HG03066 (cell line): Measurements from ENCODE around the gene TMPRSS7.
"Not testable (repeated sequence)": the region's sequence is repeated elsewhere in the genome, so short reads cannot be mapped to it uniquely, and the experiment has no call there.

Experiments
- ATAC-seq: cut with Tn5 transposase; IDR thresholded peaks from one replicate; pipeline ENCODE4 v1.9.1; 2021; ENCODE audit warnings: low read depth; ENCODE audit not compliant: unreplicated experiment

Gene TMPRSS7

DNA sequence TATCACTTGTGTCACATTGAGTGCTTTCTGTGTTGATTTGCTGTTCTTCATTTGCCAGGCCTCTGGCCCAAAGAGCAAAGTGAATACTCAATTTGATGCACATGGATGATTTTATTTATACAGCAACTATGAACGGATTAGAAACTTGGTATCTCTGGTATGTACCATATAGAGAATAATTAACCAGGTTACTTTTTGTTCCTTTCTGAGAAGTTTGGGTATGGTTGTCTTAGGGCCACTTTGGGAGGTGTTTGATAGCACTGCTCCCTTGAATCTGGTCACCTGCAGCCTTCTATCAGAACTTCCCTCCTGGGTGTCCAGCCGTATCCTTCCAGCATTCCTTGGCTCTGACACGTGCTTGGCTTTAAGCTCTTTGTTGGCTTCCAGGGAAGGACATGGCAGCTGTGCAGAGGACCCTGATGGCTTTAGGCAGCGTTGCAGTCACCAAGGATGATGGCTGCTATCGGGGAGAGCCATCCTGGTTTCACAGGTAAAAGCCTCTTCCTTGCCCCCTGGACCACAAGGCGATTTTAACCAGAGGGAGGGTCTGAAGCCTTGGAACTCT, 23.1 kb upstream of the TMPRSS7 start:
- no peak for ATAC-seq

- no peak for ATAC-seq
These were observed 22.1 kb upstream of the TMPRSS7 start for GRCh38 chr3:112012205-112012992.

DNA sequence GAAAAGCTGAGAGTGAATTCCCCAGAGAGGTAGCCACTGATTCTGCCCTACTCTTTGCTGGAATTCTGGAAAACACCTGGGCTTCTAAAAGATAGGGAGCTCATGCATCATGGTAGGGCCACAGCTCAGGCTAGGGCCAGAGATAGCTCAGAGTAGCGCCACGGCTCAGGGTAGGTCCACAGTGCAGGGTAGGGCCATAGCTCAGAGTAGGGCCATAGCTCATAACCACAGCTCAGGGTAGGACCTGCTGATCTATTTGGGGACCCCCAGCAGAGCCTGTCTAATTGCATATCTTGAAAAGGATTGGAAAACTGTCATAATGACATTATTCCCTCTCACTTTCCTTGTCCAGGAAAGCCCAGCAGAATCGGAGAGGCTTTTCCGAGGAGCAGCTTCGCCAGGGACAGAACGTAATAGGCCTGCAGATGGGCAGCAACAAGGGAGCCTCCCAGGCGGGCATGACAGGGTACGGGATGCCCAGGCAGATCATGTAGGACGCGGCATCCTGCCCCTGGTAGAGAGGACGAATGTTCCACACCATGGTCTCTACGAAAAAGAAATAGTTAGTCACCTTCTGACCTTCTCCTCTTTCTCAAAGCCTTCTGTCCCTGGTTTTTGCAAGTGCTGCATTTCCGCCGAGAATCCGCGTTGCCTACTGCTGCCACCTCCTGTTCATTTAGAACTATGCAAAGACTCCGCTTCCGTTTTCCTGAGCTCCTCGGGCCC, 21.3 kb upstream of the TMPRSS7 start:
- ATAC-seq: peak; percentile 78

DNA sequence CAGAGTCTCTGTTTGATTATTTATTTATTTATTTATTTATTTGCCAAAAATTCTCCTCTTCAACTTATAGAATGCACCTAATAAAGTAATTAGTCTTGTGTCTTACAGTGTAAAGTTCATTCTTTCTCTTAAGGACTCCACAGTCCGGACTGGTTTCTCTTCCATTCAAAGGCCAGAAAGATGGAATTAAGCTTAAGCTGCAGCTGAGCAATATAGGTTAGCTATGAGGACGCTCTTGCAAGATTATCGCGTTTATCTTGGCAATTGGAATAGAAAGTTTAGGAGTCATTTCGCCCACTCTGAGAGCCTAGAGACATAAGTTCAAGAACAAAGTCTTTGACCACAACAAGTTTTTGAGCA, 20.8 kb upstream of the TMPRSS7 start:
- ATAC-seq: peak; percentile 25

- ATAC-seq: no peak
These were observed 17.4 kb upstream of the TMPRSS7 start for GRCh38 chr3:112017091-112017490.

DNA sequence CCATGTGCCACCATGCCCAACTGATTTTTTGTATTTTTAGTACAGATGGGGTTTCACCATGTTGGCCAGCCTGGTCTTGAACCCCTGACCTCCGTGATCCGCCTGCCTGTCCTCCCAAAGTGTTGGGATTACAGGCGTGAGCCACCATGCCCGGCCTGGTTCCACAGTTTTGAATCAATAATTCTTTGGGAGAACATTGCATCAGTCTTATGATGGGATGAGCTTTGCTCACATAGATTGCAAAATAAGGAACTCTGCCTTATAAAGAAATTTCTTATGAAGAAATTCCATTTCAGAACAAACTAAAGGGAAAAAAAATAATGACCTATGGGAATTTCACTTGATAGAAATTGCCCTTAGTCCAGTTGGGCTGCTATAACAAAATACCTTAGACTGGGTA, 15.8 kb upstream of the TMPRSS7 start:
- ATAC-seq: no peak

GRCh38 chr3:112019716-112020115, 14.8 kb upstream of the TMPRSS7 start:
- ATAC-seq: no peak

DNA sequence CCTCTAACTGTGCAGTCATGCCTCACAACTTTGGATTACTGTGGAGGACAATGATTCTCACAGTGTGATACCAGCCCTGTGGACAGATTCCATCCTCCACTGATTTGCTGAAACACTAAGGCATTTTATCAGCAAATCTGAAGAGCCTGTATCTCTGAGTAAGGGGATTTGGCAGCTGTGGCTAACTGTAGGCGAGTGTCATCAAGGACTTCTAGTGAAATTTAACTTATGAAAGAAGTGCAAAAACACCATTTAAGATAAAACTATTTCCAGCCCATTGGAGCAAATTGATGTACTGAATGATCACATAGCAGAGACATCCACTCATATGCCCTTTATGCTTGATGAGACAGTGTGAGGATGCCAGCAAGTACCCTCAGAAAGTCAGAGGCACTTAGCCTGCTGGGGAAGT, 13.9 kb upstream of the TMPRSS7 start:
- no peak for ATAC-seq

DNA sequence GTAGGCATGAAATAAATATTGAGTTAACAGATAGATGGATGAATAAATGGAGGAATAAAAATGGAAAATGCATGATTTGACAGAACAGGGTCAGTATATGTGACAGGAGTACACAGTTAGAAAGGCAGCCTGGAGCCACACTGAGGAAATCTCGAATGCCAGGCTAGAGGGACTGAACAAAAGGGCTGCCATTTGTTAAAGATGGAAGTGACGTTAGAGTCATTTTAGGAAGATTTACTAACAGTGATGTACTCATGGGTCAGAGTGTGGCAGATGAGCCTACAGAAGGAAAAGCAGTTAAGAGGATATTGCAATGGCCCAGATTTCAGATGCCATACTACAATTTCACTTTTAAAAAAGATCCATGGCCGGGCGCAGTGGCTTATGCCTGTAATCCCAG, 7.4 kb upstream of the TMPRSS7 start:
- no peak for ATAC-seq

GRCh38 chr3:112027826-112028225, 6.7 kb upstream of the TMPRSS7 start:
- no peak for ATAC-seq

- no peak for ATAC-seq
These were observed 3.6 kb upstream of the TMPRSS7 start for GRCh38 chr3:112030901-112031300.

- no peak for ATAC-seq
These were observed 2.3 kb upstream of the TMPRSS7 start for GRCh38 chr3:112032098-112032731.

GRCh38 chr3:112035241-112035640, 705 bp downstream of the TMPRSS7 start:
- no peak for ATAC-seq

DNA sequence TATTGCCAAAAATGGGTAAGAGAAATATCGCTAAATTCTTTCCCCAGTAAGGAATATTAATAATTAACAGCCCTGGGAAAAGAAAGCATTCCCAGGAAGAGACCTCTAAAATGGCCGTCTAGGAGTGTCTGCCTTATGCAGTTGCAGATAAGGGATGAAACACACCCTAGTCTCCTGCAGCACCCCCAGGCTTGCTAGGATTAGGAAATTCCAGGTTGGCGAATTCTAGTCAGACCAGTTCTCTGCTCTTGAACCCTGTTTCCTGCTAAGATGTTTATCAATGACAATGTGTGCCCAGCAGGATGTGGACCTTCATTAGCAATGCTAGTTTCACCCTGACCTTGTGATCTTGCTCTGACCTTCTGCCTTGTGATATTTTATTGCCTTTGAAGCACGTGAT, 2.7 kb downstream of the TMPRSS7 start:
- ATAC-seq: not testable (repeated sequence)

GRCh38 chr3:112038863-112039262, 4.3 kb downstream of the TMPRSS7 start:
- no peak for ATAC-seq

DNA sequence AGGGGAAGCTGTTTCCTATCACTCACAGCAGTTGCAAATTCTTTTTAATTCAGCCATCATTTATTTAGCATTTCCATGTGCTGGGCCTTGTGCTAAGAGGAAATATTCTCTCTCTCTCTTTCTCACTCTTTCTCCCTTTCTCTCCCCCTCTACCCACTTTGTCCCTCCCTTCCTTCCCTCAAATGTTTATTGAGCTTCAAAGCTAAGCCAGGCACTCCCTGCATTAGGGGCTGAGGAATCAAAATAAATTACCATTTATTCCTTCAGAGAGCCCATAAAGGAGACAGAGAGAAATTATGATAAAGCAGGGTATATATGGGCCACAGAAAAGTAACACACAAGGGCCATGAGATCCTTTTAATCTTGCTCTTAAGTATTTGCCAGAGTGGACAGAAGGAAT, 6.8 kb downstream of the TMPRSS7 start:
- ATAC-seq: no peak

GRCh38 chr3:112042842-112043280, 8.3 kb downstream of the TMPRSS7 start:
- no peak for ATAC-seq

DNA sequence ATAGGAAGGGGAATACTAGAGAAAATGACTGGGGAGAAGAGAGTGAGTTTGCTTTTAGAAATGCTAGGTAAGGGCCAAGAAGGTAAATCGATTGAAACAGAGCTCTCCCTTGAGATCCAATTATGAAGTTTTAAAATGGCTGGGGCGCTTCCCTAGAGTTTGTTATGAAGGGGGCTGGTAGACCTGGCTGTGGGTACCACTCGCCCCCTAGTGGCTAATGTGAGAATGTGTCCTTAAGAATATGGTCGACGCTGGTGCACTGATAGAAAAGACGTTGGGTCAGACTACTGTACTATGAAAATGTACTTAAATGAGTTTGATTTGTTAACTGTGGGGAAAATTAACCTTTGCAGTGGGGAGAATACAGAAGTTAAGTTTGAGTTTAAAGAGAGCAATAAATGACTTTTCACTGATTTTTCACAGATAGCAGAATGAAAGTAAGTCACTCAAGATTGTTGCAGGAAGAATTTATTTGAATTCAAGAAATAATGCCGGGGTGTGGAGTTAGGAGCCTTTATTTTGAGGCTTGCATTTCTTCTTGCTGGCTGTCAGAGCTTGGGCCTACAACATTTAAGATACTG, 9.2 kb downstream of the TMPRSS7 start:
- ATAC-seq: peak; percentile 91

GRCh38 chr3:112046599-112046998, 12.1 kb downstream of the TMPRSS7 start:
- ATAC-seq: no peak

- ATAC-seq: no peak
These were observed 12.7 kb downstream of the TMPRSS7 start for GRCh38 chr3:112047264-112047663.

GRCh38 chr3:112048911-112049310, 14.4 kb downstream of the TMPRSS7 start:
- ATAC-seq: no peak
